A204.1 (cell line): ENCODE data around the gene COL8A1.

ENCODE experiments used
- FAIRE-seq: peaks from 2 replicates; lab custom pipeline; 2012; peaks lifted over from hg19 to GRCh38; lab: Jason Lieb, UNC

Gene COL8A1

DNA sequence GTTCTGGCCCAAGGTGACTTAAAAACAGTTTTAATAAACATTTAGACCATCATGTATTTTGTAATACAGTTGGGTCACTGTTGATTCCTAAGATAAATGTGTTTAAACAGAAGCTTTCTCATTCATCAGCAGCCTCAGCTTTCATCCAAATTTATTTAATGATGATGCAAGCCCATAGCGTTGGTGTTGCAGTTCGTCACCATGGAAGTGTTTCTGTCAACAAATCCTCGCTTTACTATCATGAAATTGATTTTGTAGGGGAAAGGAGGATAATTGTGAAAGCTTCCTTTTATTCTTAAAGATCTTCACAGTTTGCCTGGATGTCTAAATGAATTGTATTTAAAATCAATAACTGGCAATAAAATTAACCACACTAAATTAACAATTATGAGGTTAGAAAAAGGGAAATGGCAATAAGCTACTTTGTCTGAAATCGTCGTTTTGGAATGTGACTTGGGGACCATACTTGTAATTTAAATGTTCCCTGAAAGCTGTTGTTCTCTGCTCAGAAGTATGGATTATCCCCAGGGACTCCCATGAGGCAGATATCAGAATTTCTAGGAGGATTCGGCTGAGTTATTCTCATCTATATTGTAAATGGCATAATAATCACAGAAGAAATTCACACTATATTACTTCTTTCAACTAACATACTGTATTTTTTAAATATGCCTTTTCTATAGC lies 208.2 kb downstream of the COL8A1 start:
- FAIRE-seq: no peak

DNA sequence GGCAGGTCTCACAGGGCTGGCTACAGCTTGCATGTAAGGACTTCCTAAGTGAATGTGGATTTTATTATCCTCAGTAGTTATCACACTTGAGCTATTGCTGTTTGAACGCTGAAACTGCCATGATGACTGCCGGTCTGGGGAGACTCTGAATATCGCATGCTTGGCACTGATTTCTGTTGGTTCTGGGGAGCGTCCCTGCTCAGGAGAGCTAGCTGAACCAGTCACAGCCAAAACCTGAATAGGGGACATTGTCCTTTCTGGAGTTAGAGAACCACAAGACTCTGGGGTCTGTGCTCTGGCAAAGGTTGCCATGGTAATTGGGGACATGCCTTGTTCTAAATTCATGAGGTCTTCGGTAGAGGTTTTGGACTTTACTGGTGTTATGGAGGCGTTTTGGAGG lies 210.0 kb downstream of the COL8A1 start:
- FAIRE-seq: no peak
